HEK293T (cell line): ENCODE measurements around the gene ALG9.

Experiments used
- CTCF ChIA-PET: fragments of 350-600 bp; formaldehyde crosslinking; extraction: SDS; loops from one replicate; lab custom pipeline; 2021; ENCODE audit warnings: antibody characterized with exemption, inconsistent platforms; lab: Yijun Ruan, JAX
- POLR2A ChIA-PET: fragments of 350-600 bp; formaldehyde crosslinking; extraction: SDS; loops from one replicate; lab custom pipeline; 2020; ENCODE audit warnings: antibody characterized with exemption, inconsistent platforms; lab: Yijun Ruan, JAX
- DNase-seq: peaks from one replicate; pipeline ENCODE4 v3.0.0; 2012; ENCODE audit warnings: mixed read lengths; ENCODE audit errors: extremely low spot score
- ARNT ChIP-seq: fragments of 450-650 bp; IDR thresholded peaks from 2 replicates; pipeline ENCODE4 v1.6.1; 2017; ENCODE audit warnings: mild to moderate bottlenecking
- BHLHE40 ChIP-seq: fragments of 450-650 bp; IDR thresholded peaks from 2 replicates; pipeline ENCODE4 v1.6.1; 2016; ENCODE audit warnings: mild to moderate bottlenecking, moderate library complexity, borderline replicate concordance
- CTBP1 ChIP-seq: fragments of 450-650 bp; IDR thresholded peaks from 2 replicates; pipeline ENCODE4 v1.6.1; 2016; ENCODE audit warnings: borderline replicate concordance
- ELF4 ChIP-seq: fragments of 450-650 bp; IDR thresholded peaks from 2 replicates; pipeline ENCODE4 v1.6.1; 2017; ENCODE audit warnings: antibody characterized with exemption
- FOXA1 ChIP-seq: fragments of 450-650 bp; IDR thresholded peaks from 2 replicates; pipeline ENCODE4 v1.6.1; 2016; ENCODE audit warnings: mild to moderate bottlenecking
- FOXK2 ChIP-seq: fragments of 450-650 bp; IDR thresholded peaks from 2 replicates; pipeline ENCODE4 v1.6.1; 2016; ENCODE audit warnings: mild to moderate bottlenecking
- FOXM1 ChIP-seq: fragments of 450-650 bp; IDR thresholded peaks from 2 replicates; pipeline ENCODE4 v1.6.1; 2017; ENCODE audit warnings: mild to moderate bottlenecking, borderline replicate concordance
- HDGF ChIP-seq: fragments of 450-650 bp; IDR thresholded peaks from 2 replicates; pipeline ENCODE4 v1.6.1; 2017; ENCODE audit warnings: antibody characterized with exemption, borderline replicate concordance
- L3MBTL2 ChIP-seq: fragments of 450-650 bp; conservative IDR thresholded peaks from 2 replicates; pipeline ENCODE4 v1.6.1; 2016; ENCODE audit warnings: mild to moderate bottlenecking
- LEF1 ChIP-seq: fragments of 450-650 bp; IDR thresholded peaks from 2 replicates; pipeline ENCODE4 v1.6.1; 2017; ENCODE audit warnings: mild to moderate bottlenecking, borderline replicate concordance
- NFRKB ChIP-seq: fragments of 450-650 bp; IDR thresholded peaks from 2 replicates; pipeline ENCODE4 v1.6.1; 2016; ENCODE audit warnings: mild to moderate bottlenecking, moderate library complexity
- PKNOX1 ChIP-seq: fragments of 450-650 bp; IDR thresholded peaks from 2 replicates; pipeline ENCODE4 v1.6.1; 2016
- SP1 ChIP-seq: fragments of 450-650 bp; IDR thresholded peaks from 2 replicates; pipeline ENCODE4 v1.6.1; 2017
- SUZ12 ChIP-seq: fragments of 450-650 bp; IDR thresholded peaks from 2 replicates; pipeline ENCODE4 v1.6.1; 2016; ENCODE audit warnings: mild to moderate bottlenecking
- TARDBP ChIP-seq: fragments of 450-650 bp; IDR thresholded peaks from 2 replicates; pipeline ENCODE4 v1.6.1; 2016
- ZNF384 ChIP-seq: fragments of 450-650 bp; IDR thresholded peaks from 2 replicates; pipeline ENCODE4 v1.6.1; 2016

ALG9 gene

GRCh38 chr11:111860257-111860656, 11.1 kb downstream of the ALG9 start:
- DNase-seq: no peak
- POLR2A ChIA-PET: no interaction called here
- CTCF ChIA-PET: no interaction called here
- TF ChIP-seq FOXK2 (no peak), SP1 (no peak), ELF4 (no peak), TARDBP (no peak), HDGF (no peak), FOXM1 (no peak), L3MBTL2 (no peak), FOXA1 (no peak), NFRKB (no peak), CTBP1 (no peak), ZNF384 (no peak), BHLHE40 (no peak), LEF1 (no peak), SUZ12 (no peak)

GRCh38 chr11:111855506-111855905, 15.9 kb downstream of the ALG9 start:
- ChIA-PET POLR2A (no interaction called here), CTCF (interaction anchor here (1.1 kb wide), 1 partner anchor 9 kb away, joined by 3 read pairs; no protein-coding TSS in a partner anchor)
- DNase-seq: no peak
- TF ChIP-seq L3MBTL2: no peak
- TF ChIP-seq NFRKB: no peak
- TF ChIP-seq FOXK2: no peak
- TF ChIP-seq BHLHE40: no peak
- TF ChIP-seq ARNT: no peak

- no peak for TF ChIP-seq HDGF
- no peak for TF ChIP-seq BHLHE40
- no peak for TF ChIP-seq SP1
- no peak for TF ChIP-seq ARNT
- POLR2A ChIA-PET: no interaction called here
- no peak for DNase-seq
- CTCF ChIA-PET: interaction anchor here (0.7 to 1.0 kb wide), 3 partner anchors 9 to 716 kb away, joined by 3 to 10 read pairs (median 3); no protein-coding TSS in a partner anchor
Observed at GRCh38 chr11:111852103-111852502, 19.3 kb downstream of the ALG9 start.

- DNase-seq: no peak
- CTCF ChIA-PET: interaction anchor here (0.6 to 1.0 kb wide), 3 partner anchors 9 to 265 kb away, joined by 3 read pairs; no protein-coding TSS in a partner anchor
- POLR2A ChIA-PET: no interaction called here
- TF ChIP-seq BHLHE40: no peak
- TF ChIP-seq ARNT: no peak
- TF ChIP-seq FOXA1: no peak
- TF ChIP-seq LEF1: no peak
- TF ChIP-seq CTBP1: no peak
- TF ChIP-seq FOXM1: no peak
- TF ChIP-seq ELF4: no peak
- TF ChIP-seq ZNF384: no peak
- no peak for TF ChIP-seq L3MBTL2
- no peak for TF ChIP-seq SP1
- no peak for TF ChIP-seq HDGF
- TF ChIP-seq FOXK2: no peak
Observed at GRCh38 chr11:111851636-111852035, 19.7 kb downstream of the ALG9 start.

GRCh38 chr11:111851067-111851466, 20.3 kb downstream of the ALG9 start:
- ChIA-PET POLR2A (no interaction called here), CTCF (interaction anchor here (0.6 to 1.0 kb wide), 2 partner anchors 8 to 9 kb away, joined by 3 read pairs; no protein-coding TSS in a partner anchor)
- TF ChIP-seq LEF1: no peak
- TF ChIP-seq L3MBTL2: no peak
- TF ChIP-seq SUZ12: no peak
- no peak for TF ChIP-seq SP1
- TF ChIP-seq ARNT: no peak
- TF ChIP-seq CTBP1: no peak
- TF ChIP-seq HDGF: no peak
- TF ChIP-seq PKNOX1: no peak
- TF ChIP-seq BHLHE40: no peak
- TF ChIP-seq FOXA1: no peak
- no peak for TF ChIP-seq FOXM1
- TF ChIP-seq FOXK2: no peak
- no peak for TF ChIP-seq ZNF384
- TF ChIP-seq ELF4: no peak
- no peak for TF ChIP-seq NFRKB
- no peak for TF ChIP-seq TARDBP
- DNase-seq: no peak

- ChIA-PET POLR2A (no interaction called here), CTCF (no interaction called here)
- DNase-seq: no peak
- TF ChIP-seq FOXM1: no peak
- no peak for TF ChIP-seq NFRKB
- no peak for TF ChIP-seq SP1
- no peak for TF ChIP-seq LEF1
- no peak for TF ChIP-seq CTBP1
- no peak for TF ChIP-seq PKNOX1
- TF ChIP-seq SUZ12: no peak
- no peak for TF ChIP-seq FOXK2
- no peak for TF ChIP-seq TARDBP
- no peak for TF ChIP-seq ELF4
- no peak for TF ChIP-seq HDGF
Observed at GRCh38 chr11:111849631-111850030, 21.8 kb downstream of the ALG9 start.
